ENCODE results near the gene CALN1. TPM values are rescaled to one million over a fixed set of nuclear protein-coding genes. Genes with fewer than 3 reads are reported as not detected.

CALN1 gene
- total and polyA plus RNA-seq, 2 of the 8 experiments (the other 6 are each of a cell fraction or from before 2014, with no cell fraction given) = 6.4 to 15.2 TPM

GRCh38 chr7:72023926-72024325 is 388.2 kb downstream of the CALN1 start:
- Histone ChIP-seq H3K4me2 (ENCODE audit: insufficient read depth in 1 of 2, low read depth in 2 of 2, low read length in 2 of 2) (no peak overlapping the region), H3K79me2 (ENCODE audit: control insufficient read depth in 1 of 2, insufficient read depth in 2 of 2, low read length in 2 of 2) (no peaks in the 10 kb centered on the region), H3K79me1 (ENCODE audit: low read depth, low read length) (no peaks in the 10 kb centered on the region), H4K5ac (ENCODE audit: insufficient read length, low read depth, low read length) (no peak overlapping the region), H3K14ac (ENCODE audit: insufficient read length) (no peak overlapping the region), H2BK15ac (ENCODE audit: low read length) (no peak overlapping the region), H3K4me3 (ENCODE audit: extremely low read depth in 1 of 4, insufficient read depth in 2 of 4, low read depth in 3 of 4, low read length in 4 of 4) (no peak overlapping the region), H4K20me1 (replicated peaks in 1 of 2; ENCODE audit: control insufficient read depth in 1 of 2, insufficient read depth in 2 of 2, low read length in 2 of 2) (no peaks in the 10 kb centered on the region), H4K91ac (replicated peaks; ENCODE audit: insufficient read length, low read length) (no peak overlapping the region), H3K18ac (ENCODE audit: extremely low read depth, low read length) (no peak overlapping the region), H3K4ac (replicated peaks; ENCODE audit: insufficient read length, low read depth, low read length) (no peak overlapping the region), H2AK5ac (ENCODE audit: low read depth, low read length) (no peak overlapping the region), H3K9ac (replicated peaks in 1 of 4; ENCODE audit: extremely low read depth in 1 of 4, low read depth in 3 of 4, low read length in 3 of 4) (no peak overlapping the region), H2BK12ac (ENCODE audit: low read depth, low read length) (no peak overlapping the region), H4K8ac (ENCODE audit: extremely low read depth, insufficient read depth, low read length) (no peak overlapping the region), H2BK5ac (ENCODE audit: low read depth, low read length) (no peak overlapping the region), H3K36me3 (ENCODE audit: control insufficient read depth in 2 of 4, insufficient read depth in 4 of 4, low read length in 3 of 4) (no peaks in the 10 kb centered on the region), H2AFZ (ENCODE audit: low read length) (no peak overlapping the region), H3K23ac (ENCODE audit: insufficient read length) (no peak overlapping the region), H3K27me3 (replicated peaks in 1 of 4; ENCODE audit: control insufficient read depth in 3 of 4, extremely low read depth in 1 of 4, insufficient read depth in 3 of 4, low read length in 3 of 4) (no peaks in the 10 kb centered on the region), H3K23me2 (ENCODE audit: low read depth, low read length) (no peaks in the 10 kb centered on the region), H3K27ac (ENCODE audit: low read depth, low read length) (no peak overlapping the region), H3K9me3 (ENCODE audit: insufficient read depth in 2 of 2, low read depth in 1 of 2, low read length in 1 of 2) (no peaks in the 10 kb centered on the region), H3K56ac (replicated peaks; ENCODE audit: insufficient read length, low read depth, low read length) (no peak overlapping the region), H3K4me1 (replicated peaks in 1 of 4; ENCODE audit: control insufficient read depth in 3 of 4, insufficient read depth in 4 of 4, low read length in 3 of 4) (no peaks in the 10 kb centered on the region), H2BK20ac (ENCODE audit: low read length) (no peak overlapping the region), H2BK120ac (replicated peaks; ENCODE audit: low read depth, low read length) (no peak overlapping the region)
- ChIA-PET POLR2A (ENCODE audit: partially characterized antibody) (no interaction called here), CTCF (ENCODE audit: partially characterized antibody) (interaction anchor here (1.3 kb wide), 1 partner anchor 216 kb away, joined by 3 read pairs; no protein-coding TSS in a partner anchor)
- DNase-seq (ENCODE audit: low read depth in 1 of 2, low spot score in 2 of 2) (no peak), FAIRE-seq (no peak)
- TF ChIP-seq HDAC2 (IDR thresholded peaks at IDR 0.05; ENCODE audit: borderline replicate concordance in 1 of 2, low read depth in 2 of 2, low read length in 2 of 2) (no peak), MAFK (IDR thresholded peaks at IDR 0.05; ENCODE audit: low read depth, low read length) (no peak), KDM1A (IDR thresholded peaks at IDR 0.05; ENCODE audit: borderline replicate concordance, low read length) (no peak)
- WGBS, 2 experiments (ENCODE audit: extremely low coverage in 1 of 2, insufficient coverage in 1 of 2, insufficient read length in 1 of 2, insufficient replicate concordance in 2 of 2, low coverage in 1 of 2, low lambda C conversion rate in 2 of 2, missing lambda C conversion rate in 1 of 2) = 99% methylated on average over 4 of the region's 4 CpGs; no CpG with 5 or more reads in 1 of the 2 experiments

All from H1 (cell line).